Ascending aorta (tissue), 2 donors: ENCODE results near the gene CDK16. TPM values are rescaled to one million over a fixed set of nuclear protein-coding genes. Genes with fewer than 3 reads are reported as not detected.

Source experiments
- DNase-seq, 2 donors: peaks; one replicate each; pipeline ENCODE4 v3.0.0-alpha.2; 2019; ENCODE audit warnings: low spot score in 2 of 2
- H3K27ac ChIP-seq, 2 donors: fragments of 200-600 bp; sonication (generic); one replicate each; pipeline ENCODE4 v1.5.1; 2016 to 2017; ENCODE audit warnings: mild to moderate bottlenecking in 1 of 2
- H3K27me3 ChIP-seq: fragments of 200-600 bp; sonication (generic); one replicate; pipeline ENCODE4 v1.5.1; 2017
- H3K36me3 ChIP-seq, 2 donors: fragments of 200-600 bp; sonication (generic); one replicate each; pipeline ENCODE4 v1.5.1; 2016
- H3K4me1 ChIP-seq, 2 donors: fragments of 200-600 bp; sonication (generic); one replicate each; pipeline ENCODE4 v1.5.1; 2016 to 2017; ENCODE audit warnings: mild to moderate bottlenecking in 1 of 2
- H3K4me3 ChIP-seq, 2 donors: fragments of 200-600 bp; sonication (generic); one replicate each; pipeline ENCODE4 v1.5.1; 2016 to 2017; ENCODE audit warnings: mild to moderate bottlenecking in 1 of 2
- H3K9me3 ChIP-seq, 2 donors: fragments of 200-600 bp; sonication (generic); one replicate each; pipeline ENCODE4 v1.5.1; 2016
- CTCF ChIP-seq, 3 experiments: fragments of 200-600 bp in 2 of 3; fragments of 450-650 bp in 1 of 3; sonication (generic) in 2 of 3; IDR thresholded peaks; one replicate each; pipeline ENCODE4 v1.5.1; 2016 to 2019; ENCODE audit warnings: antibody characterized with exemption in 3 of 3, mild to moderate bottlenecking in 1 of 3, moderate library complexity in 1 of 3
- intact Hi-C: fragments of 100-400 bp; cut with DNase I; formaldehyde crosslinking; loops from one replicate; pipeline ENCODE4 v1.15.1; 2023
- total RNA-seq: library from RNA; depleted of rRNA; stranded (reverse); fragments of >200 nt; gene quantifications from one replicate; pipeline ENCODE4 v1.1.0, GENCODE V29; 2016

The CDK16 gene
- total RNA-seq, 1 donor from 2014 or later, result 87.4 TPM

- no peak for DNase-seq
- no peak for TF ChIP-seq CTCF (IDR thresholded peaks at IDR 0.05)
- no peak overlapping the region for H3K27ac ChIP-seq
- no peaks in the 10 kb centered on the region for H3K9me3 ChIP-seq
- no peak overlapping the region for H3K4me3 ChIP-seq
- peaks cover 48 to 63% of the 10 kb centered on the region in 2 donors for H3K36me3 ChIP-seq
- no peaks in the 10 kb centered on the region for H3K4me1 ChIP-seq
- intact Hi-C loops, result no loop called here
- H3K27me3 ChIP-seq, result no peaks in the 10 kb centered on the region
These were observed 7.6 kb downstream of the CDK16 start for GRCh38 chrX:47226071-47226470.

GRCh38 chrX:47226531-47227333 is 8.3 kb downstream of the CDK16 start:
- no peak overlapping the region for H3K4me3 ChIP-seq
- H3K27me3 ChIP-seq, result no peaks in the 10 kb centered on the region
- H3K9me3 ChIP-seq, result no peaks in the 10 kb centered on the region
- H3K27ac ChIP-seq, result no peak overlapping the region
- intact Hi-C loops, result no loop called here
- DNase-seq, result no peak
- TF ChIP-seq CTCF (IDR thresholded peaks at IDR 0.05), result no peak
- peaks cover 48 to 63% of the 10 kb centered on the region in 2 donors for H3K36me3 ChIP-seq
- no peaks in the 10 kb centered on the region for H3K4me1 ChIP-seq

- no peak overlapping the region for H3K27ac ChIP-seq
- H3K4me1 ChIP-seq, result no peaks in the 10 kb centered on the region
- H3K36me3 ChIP-seq, result peaks cover 48 to 63% of the 10 kb centered on the region in 2 donors
- intact Hi-C loops, result no loop called here
- TF ChIP-seq CTCF (IDR thresholded peaks at IDR 0.05), result no peak
- no peak overlapping the region for H3K4me3 ChIP-seq
- no peaks in the 10 kb centered on the region for H3K27me3 ChIP-seq
- H3K9me3 ChIP-seq, result no peaks in the 10 kb centered on the region
- DNase-seq, result no peak
These were observed 8.8 kb downstream of the CDK16 start for GRCh38 chrX:47227334-47227583.

- H3K27me3 ChIP-seq, result no peaks in the 10 kb centered on the region
- H3K9me3 ChIP-seq, result no peaks in the 10 kb centered on the region
- TF ChIP-seq CTCF (IDR thresholded peaks at IDR 0.05), result no peak
- peaks cover 43 to 55% of the 10 kb centered on the region in 2 donors for H3K36me3 ChIP-seq
- no peaks in the 10 kb centered on the region for H3K4me1 ChIP-seq
- intact Hi-C loops, result no loop called here
- H3K27ac ChIP-seq, result no peak overlapping the region
- no peak overlapping the region for H3K4me3 ChIP-seq
- DNase-seq, result no peak
These were observed 10.2 kb downstream of the CDK16 start for GRCh38 chrX:47228550-47229270.

- DNase-seq, result peak in 1 of 2 donors; percentile 43
- Histone ChIP-seq H3K36me3 (peaks cover 36 to 48% of the 10 kb centered on the region in 2 donors), H3K4me1 (no peaks in the 10 kb centered on the region), H3K27me3 (no peaks in the 10 kb centered on the region), H3K27ac (no peak overlapping the region), H3K9me3 (no peaks in the 10 kb centered on the region), H3K4me3 (no peak overlapping the region)
- no peak for TF ChIP-seq CTCF (IDR thresholded peaks at IDR 0.05)
- intact Hi-C loops, result no loop called here
These were observed 10.9 kb downstream of the CDK16 start for GRCh38 chrX:47229427-47229826.
